NCI-H2081 treated with DMSO at 0.1 percent for 48 hours (cell line): Measurements from ENCODE around the gene NABP1.

Experiments used
- DNase-seq: peaks from one replicate; lab custom pipeline; 2025; lab: John Stamatoyannopoulos, UW

The NABP1 gene

DNA sequence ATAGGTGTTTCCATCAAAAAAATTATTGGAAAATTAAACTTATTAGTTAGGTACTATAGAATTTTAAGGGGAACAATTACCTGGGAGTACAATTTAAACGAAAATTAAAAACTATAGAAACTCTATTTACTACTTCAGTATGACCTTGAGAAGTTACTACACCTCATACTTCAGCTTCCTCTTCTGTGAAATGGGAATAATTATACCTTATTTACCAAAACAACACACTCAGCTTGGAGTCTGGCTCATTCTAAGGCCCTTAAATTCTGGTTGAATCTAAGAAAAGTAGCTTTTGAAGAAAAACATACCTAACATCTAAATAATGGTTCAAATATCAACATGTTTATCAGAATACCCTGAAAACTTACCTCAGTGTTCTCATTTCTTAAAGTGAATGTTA, 2.7 kb downstream of the NABP1 start:
- no peak for DNase-seq

DNA sequence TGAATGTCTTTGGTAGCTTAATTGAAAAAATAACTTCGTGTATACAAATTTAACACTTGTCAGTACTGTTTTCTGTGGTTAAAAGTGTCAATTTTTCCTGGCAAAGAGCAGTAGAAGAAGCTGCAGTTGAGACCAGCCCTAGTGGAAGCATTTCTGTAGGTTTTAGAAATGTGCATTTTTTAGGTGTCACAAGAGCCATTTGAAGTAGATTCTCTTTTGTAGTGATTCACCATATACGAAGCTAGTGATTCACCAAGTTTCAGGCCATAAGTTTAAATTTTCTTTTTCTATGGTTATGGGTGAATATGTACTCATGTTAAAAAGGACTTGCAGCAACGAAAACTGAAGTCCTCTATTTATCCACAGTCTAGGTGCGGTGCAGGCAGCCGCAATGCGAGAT, 4.2 kb downstream of the NABP1 start:
- DNase-seq = no peak

DNA sequence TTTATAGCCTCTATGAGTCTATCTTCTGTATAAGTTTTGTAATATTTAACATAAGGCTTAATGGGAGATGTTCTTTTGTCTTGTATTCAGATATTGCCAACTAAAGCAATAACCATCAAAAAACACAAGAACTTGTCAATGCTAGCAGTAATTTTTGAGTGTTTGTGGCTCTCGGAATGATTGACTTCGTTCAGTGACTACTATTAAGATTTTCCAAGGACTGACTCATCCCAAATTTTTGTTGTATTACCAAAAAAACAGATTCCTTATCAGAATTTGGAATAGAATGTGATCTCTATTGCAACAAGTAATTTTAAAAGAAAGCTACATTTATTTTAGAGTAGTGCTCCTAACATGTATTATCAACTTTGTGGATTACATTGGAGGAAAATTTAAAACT, 8.1 kb downstream of the NABP1 start:
- no peak for DNase-seq

DNA sequence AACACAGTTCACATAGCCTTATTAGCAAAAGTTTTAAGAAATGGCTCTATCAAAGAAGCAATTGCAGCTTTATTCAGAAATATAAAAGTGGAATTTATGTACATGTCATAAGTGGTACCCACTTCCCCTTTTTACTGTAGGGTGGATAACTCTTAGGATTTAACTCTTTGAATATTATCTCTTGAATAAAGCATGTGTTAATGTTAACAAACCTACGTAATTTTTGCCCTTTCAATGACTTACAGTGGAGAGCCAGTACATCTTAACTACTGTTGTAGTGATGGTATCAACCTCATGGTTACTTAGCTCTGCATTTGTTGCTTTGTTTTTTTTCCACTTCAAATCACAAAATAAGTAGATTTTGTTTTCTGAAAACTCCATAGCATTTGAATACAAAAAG, 8.8 kb downstream of the NABP1 start:
- DNase-seq = no peak

DNA sequence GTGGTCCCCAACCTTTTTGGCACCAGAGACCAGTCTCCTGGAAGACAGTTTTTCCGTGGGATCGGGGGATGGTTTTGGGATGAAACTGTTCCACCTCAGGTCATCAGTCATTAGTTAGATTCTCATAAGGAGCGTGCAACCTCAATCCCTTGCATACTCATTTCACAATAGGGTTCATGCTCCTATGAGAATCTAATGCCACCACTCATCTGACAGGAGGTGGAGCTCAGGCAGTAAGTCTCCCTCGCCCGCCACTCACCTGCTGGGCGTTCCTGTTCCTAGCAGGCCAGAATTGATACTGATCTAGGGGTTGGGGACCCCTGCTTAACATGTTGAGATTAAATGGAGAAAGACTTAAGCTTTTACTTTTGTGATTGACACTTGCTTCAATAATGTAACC, 9.9 kb downstream of the NABP1 start:
- no peak for DNase-seq

DNA sequence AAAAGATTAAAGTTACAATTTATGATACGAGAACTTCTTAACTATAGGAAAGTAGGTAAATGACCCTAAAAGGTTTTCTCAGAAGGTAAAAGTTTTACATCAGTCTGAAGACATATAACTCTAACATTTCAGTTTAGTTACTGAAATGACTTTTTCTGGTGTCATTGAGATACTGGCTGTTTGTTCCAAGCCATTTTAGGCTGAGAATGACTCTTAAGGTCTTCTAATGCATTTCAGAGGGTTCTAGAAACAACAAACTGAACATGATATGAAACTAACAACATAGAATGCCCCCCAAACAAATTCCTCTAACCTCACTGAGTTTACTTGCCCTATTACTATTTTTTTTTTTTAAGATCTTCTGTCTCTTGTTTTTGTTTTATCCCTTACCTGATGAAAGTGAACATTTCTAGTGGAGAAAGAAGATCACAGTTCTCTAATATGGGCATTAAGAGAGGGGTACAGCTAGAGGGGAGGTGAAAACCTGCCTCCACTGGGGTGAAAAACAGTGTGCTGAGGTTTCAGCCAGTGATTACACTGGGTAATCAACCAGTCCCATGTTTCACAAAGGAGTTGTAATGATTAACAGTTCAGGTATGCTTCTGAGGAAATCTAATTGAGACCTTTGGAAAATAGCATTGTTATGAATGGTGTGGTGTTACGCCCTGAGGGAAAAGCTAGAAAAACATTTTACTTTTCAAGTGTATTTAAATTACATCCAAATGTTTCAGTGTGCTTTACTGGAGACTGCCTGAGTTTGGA, 11.2 kb downstream of the NABP1 start:
- no peak for DNase-seq

DNA sequence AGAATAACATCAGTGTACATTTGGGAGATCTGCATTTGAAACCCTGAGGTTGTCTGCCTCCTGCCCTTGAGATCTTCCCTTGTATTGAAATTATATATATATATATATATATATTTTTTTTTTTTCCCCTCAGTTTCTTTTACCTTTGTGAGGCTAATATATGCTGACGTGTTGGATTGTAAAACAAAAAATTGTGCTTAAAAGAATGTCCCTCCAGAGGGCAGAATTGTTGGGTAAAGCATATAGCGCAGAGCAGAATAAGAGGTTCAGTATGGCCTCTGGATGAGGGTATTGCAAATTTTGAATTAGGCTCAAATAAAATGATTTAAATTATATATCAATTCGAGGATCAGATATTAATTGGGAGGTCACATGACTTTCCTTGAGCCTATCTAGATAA, 12.4 kb downstream of the NABP1 start:
- DNase-seq = no peak

DNA sequence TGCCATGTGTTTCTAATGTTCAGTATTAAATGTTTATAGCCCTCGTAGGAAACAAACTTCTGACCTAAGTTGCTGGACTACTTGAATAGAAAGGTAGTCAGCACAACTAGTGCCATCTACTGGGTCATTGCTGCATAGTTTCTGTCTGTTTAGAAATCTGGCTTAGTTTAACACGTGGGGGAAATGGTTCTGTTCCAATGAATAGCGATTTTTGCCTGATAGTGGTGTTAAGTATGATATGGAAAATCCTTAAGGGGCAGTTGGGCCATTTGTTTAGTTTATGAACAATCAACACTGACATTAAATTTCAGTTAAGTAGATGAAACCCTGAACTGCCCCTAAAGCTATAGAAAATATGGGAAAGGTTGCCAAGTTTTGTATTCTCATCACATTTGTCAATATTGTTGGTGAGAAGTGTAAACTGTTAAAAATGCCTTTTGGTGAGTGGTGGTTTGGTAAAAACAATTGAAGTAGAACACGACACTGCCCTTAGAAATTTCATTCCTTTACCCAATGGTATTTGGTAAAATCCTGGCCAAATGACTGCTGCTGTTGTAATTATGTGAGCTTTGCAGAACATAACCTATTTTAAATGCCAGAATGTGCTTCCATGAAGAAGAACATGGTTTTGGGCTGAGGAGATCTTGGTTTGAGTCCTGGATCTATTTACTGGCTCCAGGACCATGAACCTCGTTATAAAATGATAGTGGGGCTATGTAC, 13.2 kb downstream of the NABP1 start:
- peak; percentile 17 for DNase-seq

DNA sequence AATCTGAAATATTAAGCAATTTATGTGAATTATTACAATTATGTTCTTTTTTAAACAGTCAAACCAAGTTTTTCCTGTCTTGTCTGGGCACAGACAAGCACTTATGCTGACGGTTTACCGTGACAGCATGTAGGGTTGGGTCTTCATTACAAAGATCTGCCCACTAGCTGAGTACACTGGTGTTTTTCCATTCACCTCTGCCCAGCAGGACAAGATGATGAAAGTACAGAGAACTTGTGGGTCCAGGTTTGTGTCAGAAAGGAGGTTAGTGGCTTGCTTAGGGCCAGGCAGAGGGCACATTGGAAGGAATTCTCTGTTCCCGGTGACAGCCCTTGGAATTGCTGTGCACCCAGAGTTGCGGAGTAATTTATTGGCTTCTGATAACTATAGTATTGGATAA, 14.0 kb downstream of the NABP1 start:
- no peak for DNase-seq

DNA sequence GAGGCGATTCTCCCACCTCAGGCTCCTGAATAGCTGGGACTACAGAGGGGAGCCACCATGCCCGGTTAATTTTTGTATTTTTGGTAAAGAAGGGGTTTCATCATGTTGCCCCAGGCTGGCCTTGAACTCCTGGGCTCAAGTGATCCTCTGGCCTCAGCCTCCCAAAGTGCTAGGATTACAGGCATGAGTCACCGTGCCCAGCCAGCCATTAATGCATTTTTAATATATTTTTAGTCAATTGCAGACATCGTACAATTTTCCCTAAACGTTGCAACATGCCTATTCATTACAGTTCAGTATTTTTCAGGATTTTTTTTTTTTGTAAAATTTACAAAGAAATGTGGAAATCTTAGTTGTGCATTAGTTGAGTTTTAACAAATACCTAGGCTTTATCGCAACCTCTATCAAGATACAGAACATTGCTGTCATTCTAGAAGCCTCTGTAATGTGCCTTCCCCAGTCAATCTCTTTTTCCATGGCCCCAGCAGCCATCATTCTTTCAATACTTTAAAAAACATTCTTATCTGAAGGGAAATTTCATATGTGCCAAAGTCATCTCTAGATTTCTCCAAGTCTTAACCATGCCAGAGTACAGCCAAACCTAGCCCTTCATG, 14.7 kb downstream of the NABP1 start:
- no peak for DNase-seq

DNA sequence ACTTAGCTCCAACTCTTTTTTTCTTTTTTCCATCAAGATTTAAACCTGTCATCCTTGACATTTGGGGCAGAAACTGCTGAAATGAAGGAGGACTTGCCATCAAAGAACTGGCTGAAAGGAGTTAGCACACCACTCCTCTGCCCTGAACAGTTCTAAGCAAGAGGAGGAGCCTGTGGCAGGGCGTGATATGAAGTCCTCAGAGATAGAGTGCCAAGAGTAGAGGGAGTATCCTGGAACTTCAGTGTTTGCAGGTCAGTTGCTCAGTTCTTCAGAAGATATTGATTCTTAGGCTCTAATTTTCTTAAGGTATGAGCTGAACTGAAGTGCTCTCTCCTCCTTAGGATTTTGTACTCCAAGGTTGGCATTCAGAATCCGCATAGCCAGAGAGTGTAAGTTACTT, 15.2 kb downstream of the NABP1 start:
- DNase-seq = no peak

DNA sequence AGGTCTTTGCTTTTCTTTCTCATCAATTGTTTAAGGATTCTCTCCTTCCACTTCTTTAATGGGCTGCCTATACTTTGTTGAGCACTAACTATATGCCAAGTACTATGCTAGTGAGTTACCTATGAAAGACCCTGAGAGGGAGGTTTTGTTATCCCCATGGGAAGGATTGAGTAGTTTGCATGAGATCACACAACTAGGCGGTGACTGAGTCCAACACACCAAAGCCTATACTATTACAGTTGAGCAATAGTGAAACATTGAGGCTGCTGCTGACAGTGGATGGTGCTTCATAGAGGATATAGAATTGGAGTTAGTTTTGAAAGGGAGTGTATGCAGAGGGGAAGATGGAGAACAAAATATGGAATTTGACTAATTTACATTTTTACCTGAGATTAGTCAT, 15.8 kb downstream of the NABP1 start:
- DNase-seq = no peak

DNA sequence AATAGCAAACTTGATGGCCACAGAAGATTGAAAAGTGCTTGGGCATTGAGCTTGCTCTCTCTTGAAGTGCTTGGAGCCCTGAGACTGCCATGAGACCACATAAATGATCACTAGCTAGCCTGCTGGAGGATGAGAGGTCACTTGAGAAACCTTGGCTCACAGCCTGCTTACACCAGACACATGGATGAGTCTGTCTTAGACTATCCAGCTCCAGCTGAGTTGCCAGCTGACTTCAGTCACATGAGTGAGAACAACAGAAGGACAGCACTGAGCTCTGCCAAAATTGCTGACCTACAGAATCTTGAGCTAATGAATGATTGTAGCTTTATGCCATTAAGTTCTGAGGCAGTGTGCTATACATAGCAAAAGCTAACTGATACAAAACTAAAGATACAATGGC, 18.1 kb downstream of the NABP1 start:
- no peak for DNase-seq

DNA sequence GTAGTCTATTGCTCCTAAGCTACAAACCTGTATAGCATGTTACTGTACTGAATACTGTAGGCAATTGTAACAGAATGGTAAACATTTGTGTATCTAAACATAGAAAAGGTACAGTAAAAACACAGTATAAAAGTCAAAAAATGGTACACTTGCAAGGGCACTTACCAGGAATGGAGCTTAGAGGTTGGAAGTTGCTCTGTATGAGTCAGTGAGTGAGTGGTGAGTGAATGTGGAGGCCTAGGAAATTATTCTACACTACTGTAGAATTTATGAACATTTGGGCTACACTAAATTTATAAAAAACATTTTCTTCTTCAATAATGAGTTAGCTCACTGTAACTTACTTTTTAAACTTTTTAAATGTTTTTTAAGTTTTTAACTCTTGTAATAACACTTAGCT, 19.0 kb downstream of the NABP1 start:
- no peak for DNase-seq

DNA sequence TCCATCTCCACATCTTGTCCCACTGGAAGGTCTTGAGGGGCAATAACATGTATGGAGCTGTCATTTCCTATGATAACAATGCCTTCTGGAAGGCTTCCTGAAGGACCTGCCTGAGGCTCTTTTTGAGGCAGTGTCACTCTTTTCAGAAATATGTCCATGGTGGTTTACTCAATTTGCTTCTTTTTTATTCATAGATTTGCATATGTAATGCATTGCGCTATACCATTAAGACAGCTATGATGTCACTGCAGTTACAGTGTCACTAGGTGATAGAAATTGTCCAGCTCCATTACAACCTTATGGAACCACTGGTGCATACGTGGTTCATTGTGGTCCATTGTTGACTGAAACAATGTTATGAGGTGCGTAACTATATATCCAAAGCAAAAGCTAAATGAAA, 19.9 kb downstream of the NABP1 start:
- DNase-seq = no peak

DNA sequence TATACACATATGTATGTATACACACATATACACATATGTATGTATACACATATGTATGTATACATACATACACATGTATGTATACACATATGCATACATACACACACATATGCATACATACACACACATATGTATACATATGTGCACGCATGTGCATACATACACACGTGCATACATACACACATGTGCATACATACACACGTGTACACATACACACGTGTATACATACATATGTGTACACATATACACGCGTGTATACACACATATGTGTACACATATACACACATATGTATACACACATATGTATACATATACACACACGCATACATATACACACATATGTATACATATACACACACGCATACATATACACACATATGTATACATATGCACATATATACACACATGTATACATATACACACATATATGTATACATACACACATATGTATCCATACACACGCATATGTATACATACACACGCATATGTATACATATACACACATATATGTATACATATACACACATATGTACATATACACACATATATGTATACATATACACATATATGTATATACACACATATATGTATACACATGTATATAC, 21.5 kb downstream of the NABP1 start:
- DNase-seq = no peak

DNA sequence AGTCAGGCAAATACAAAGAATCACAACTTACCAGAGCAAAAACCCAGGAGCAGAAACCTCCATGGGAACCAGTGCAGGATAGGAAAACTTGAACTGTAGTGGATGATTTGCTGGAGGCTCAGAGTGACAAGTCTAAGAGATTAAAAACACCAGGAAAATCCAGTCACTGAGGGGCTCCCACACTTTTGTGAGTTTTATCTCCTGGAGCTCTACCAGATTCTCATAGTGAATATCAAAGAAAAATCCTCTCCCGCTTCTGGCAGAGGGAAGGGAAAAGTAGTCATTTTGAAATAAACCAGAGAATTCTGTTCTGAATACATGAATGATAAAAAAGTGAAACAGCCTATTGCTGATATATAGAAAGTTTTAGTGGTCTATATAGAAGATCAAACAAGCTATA, 23.1 kb downstream of the NABP1 start:
- DNase-seq = no peak

DNA sequence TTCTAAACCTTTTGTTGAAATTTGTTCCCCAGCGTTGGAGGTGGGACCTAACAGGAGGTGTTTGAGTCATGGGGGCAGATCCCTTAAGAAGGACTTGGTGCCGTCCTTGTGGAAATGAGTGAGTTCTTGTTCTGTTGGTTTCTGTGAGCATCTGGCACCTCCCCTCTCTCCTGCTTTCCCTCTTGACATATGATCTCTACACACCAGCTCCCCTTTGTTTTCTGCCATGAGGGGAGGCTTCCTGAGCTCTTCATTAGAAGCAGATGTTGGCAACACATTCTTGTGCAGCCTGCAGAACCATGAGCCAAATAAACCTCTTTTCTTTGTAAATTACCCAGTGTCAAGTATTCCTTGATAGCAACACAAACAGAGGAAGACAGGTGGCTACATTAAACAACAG, 23.8 kb downstream of the NABP1 start:
- DNase-seq = no peak

DNA sequence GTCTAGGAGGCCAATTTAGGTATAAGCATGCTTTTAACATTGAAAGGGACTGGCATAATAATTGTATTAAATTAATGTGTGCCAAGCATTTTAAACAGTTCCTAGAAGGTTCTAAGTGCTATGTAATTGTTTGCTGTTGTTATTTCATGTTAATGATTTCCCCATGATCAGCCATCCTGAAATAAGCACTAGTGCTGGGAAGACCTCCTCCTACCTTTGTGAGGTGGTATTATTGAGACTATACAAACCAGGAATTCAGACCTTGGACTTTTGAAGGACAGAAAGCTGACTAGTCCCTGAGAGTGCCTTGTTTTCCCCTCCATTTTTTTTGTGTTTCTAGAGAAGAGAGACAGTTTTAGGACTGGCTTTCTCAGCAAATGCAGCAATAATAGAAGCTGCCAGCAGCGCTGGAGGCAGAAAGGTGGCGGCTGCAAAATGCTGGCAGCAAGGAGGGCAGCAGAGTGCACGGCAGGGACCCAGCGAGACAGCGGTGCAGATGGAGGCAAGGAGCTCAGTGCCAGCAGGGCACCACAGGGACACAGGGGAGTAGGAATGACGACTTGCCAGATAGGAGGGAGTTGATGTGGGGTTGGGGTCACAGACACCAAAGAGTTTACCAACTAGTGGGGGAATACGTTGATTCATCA, 25.3 kb downstream of the NABP1 start:
- DNase-seq = no peak

DNA sequence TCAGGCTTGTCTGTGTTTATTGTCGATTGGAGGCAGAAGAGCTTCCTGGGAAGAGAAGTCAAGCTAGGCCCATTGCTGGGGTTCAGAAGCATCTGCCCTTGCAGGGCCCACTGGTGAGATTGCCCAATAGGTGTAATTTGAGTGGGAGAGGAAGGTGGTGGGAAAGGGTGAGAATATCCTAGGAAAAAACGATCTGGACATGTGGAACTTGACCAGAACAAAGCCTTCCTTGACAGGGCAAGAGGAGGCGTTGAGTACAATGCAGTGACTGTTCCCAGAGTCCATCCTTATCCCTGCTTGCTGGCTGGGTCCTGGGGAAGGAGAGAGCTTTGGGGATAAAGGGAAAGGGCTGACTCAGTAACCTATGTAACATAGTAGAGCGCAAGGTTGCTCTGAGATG, 27.1 kb downstream of the NABP1 start:
- no peak for DNase-seq

DNA sequence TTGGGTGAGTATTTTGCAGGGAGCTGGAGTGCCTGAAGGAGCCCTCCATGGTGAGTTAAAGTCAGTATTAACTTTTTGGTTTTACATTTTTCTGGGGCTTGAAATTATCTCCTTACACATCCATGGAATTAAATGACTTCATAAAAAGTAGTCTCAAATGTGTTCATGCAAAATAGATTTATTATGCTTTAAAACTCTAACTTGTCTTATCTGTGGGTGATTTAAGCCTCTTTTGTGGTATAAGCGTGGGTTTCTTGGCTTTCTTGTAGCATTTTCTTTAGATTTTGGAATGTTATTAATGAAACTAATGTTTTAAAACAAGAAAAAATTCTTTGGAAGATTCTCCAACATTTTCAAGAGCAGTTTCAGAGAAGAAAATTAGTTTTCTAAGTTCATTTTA, 27.8 kb downstream of the NABP1 start:
- DNase-seq = no peak

DNA sequence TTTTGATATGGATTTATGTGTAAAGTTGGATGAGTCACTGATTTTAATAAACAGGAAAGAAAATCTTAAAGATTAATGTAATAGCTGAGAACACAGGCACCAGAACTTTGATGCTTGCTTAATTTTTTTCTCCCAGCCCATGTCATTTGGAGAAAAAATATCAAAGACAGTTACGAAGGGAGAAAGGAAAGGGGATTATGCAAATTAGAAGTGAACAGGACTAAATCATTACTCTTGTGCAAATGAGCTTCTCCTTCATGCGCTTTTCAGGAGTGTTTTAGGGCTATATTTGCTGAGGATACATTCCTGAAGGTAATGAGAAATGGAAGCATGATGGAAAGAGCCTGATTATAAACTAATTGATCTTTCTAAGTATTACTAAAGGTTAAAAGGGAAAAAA, 28.9 kb downstream of the NABP1 start:
- DNase-seq = no peak

DNA sequence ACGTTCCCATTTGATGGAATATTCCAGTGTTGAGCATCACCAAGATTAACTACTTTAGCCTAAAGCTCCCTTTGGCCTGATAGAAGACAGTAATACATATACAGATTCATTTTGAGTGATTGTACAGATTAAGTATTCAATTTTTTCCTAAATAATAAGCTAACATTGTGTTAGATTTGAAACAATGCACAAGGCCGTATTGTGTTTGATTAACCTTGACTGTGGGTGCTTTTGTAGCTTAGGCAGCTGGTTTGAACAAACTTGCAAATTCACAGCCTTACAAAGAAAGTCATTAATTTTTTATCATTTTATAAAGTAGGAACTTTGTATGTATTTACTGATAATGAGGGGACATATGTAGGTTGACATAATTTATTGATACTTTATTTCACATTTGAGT, 29.6 kb downstream of the NABP1 start:
- no peak for DNase-seq
